ENCODE results near the gene GSS.
"Not testable (repeated sequence)": the region's sequence is repeated elsewhere in the genome, so short reads cannot be mapped to it uniquely, and the experiment has no call there.

Gene GSS

GRCh38 chr20:34887023-34887422, 68.6 kb downstream of the GSS start:
- DNase-seq: no peak
- in situ Hi-C loops (cut with HindIII; ENCODE audit: low pct_ligation_motif_present, low pct_unique_long_range_greater_than_20kb, low sequenced_read_pairs): no loop called here

DNA sequence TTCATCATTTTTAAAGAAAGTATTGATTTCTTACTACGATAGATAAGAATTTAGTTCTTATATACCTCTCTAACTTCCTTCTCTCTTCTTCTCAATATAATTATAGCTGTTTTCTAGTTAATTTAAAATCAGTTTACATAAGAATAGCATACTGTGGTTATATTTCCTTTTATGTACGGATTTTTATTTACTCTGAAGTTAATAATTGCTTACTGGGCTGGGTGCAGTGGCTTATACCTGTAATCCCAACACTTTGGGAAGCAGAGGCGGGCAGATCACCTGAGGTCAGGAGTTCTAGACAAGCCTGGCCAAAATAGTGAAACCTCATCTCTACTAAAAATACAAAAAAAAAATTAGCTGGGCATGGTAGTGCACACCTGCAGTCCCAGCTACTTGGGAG, 69.5 kb downstream of the GSS start:
- in situ Hi-C loops (cut with HindIII; ENCODE audit: low pct_ligation_motif_present, low pct_unique_long_range_greater_than_20kb, low sequenced_read_pairs): no loop called here
- no peak for DNase-seq

- in situ Hi-C loops (cut with HindIII; ENCODE audit: low pct_ligation_motif_present, low pct_unique_long_range_greater_than_20kb, low sequenced_read_pairs): no loop called here
- no peak for DNase-seq
Observed at GRCh38 chr20:34884260-34884659, 71.3 kb downstream of the GSS start.

- DNase-seq: no peak
- in situ Hi-C loops (cut with HindIII; ENCODE audit: low pct_ligation_motif_present, low pct_unique_long_range_greater_than_20kb, low sequenced_read_pairs): no loop called here
Observed at GRCh38 chr20:34883809-34884208, 71.8 kb downstream of the GSS start.

GRCh38 chr20:34883087-34883688, 72.4 kb downstream of the GSS start:
- no peak for DNase-seq
- in situ Hi-C loops (cut with HindIII; ENCODE audit: low pct_ligation_motif_present, low pct_unique_long_range_greater_than_20kb, low sequenced_read_pairs): no loop called here

- in situ Hi-C loops (cut with HindIII; ENCODE audit: low pct_ligation_motif_present, low pct_unique_long_range_greater_than_20kb, low sequenced_read_pairs): no loop called here
- no peak for DNase-seq
Observed at GRCh38 chr20:34881689-34882088, 73.9 kb downstream of the GSS start.

- in situ Hi-C loops (cut with HindIII; ENCODE audit: low pct_ligation_motif_present, low pct_unique_long_range_greater_than_20kb, low sequenced_read_pairs); DNase-seq: not testable (repeated sequence)
Observed at GRCh38 chr20:34880971-34881370, 74.6 kb downstream of the GSS start.

- no peak for DNase-seq
- in situ Hi-C loops (cut with HindIII; ENCODE audit: low pct_ligation_motif_present, low pct_unique_long_range_greater_than_20kb, low sequenced_read_pairs): no loop called here
Observed at GRCh38 chr20:34880215-34880850, 75.3 kb downstream of the GSS start.

All from ACHN (cell line).